Nephron progenitor cell (in vitro differentiated cells): ENCODE data around the gene HMX2.

ENCODE experiments used
- DNase-seq: peaks from one replicate; pipeline ENCODE4 v3.0.0; 2021
- H3K27ac Mint-ChIP-seq: 2 replicates; pipeline ENCODE4 v1.8.0; 2021; ENCODE audit warnings: mild to moderate bottlenecking, moderate library complexity, mixed read lengths
- H3K27me3 Mint-ChIP-seq: 2 replicates; pipeline ENCODE4 v1.8.0; 2021; ENCODE audit warnings: mild to moderate bottlenecking, low read depth, mixed read lengths; ENCODE audit not compliant: poor library complexity
- H3K36me3 Mint-ChIP-seq: 2 replicates; pipeline ENCODE4 v1.8.0; 2021; ENCODE audit warnings: low read depth, mixed read lengths
- H3K4me1 Mint-ChIP-seq: 2 replicates; pipeline ENCODE4 v1.8.0; 2021; ENCODE audit warnings: mixed read lengths
- H3K4me3 Mint-ChIP-seq: 2 replicates; pipeline ENCODE4 v1.8.0; 2021; ENCODE audit warnings: mild to moderate bottlenecking, moderate library complexity, mixed read lengths
- H3K9me3 Mint-ChIP-seq: 2 replicates; pipeline ENCODE4 v1.8.0; 2021; ENCODE audit warnings: mild to moderate bottlenecking, moderate library complexity, mixed read lengths
- CTCF ChIP-seq: fragments of 200-600 bp; sonication (generic); IDR thresholded peaks from 2 replicates; pipeline ENCODE4 v1.5.0; 2021; ENCODE audit warnings: antibody characterized with exemption

Gene HMX2

GRCh38 chr10:123149162-123149567 is 1.2 kb downstream of the HMX2 start:
- TF ChIP-seq CTCF = no peak
- peaks cover 98% of the 10 kb centered on the region for H3K27me3 Mint-ChIP-seq
- DNase-seq = no peak
- H3K4me1 Mint-ChIP-seq = peaks cover 24% of the 10 kb centered on the region
- H3K27ac Mint-ChIP-seq = no peak overlapping the region
- no peaks in the 10 kb centered on the region for H3K36me3 Mint-ChIP-seq
- H3K4me3 Mint-ChIP-seq = peak overlapping the region; percentile 68
- H3K9me3 Mint-ChIP-seq = no peaks in the 10 kb centered on the region

- H3K4me3 Mint-ChIP-seq = peak overlapping the region; percentile 68
- no peaks in the 10 kb centered on the region for H3K9me3 Mint-ChIP-seq
- no peak overlapping the region for H3K27ac Mint-ChIP-seq
- H3K4me1 Mint-ChIP-seq = peaks cover 24% of the 10 kb centered on the region
- H3K27me3 Mint-ChIP-seq = peaks cover 92% of the 10 kb centered on the region
- DNase-seq = peak; percentile 67
- H3K36me3 Mint-ChIP-seq = no peaks in the 10 kb centered on the region
- TF ChIP-seq CTCF = no peak
These were observed 1.8 kb downstream of the HMX2 start for GRCh38 chr10:123149568-123150270.

GRCh38 chr10:123150271-123150985 is 2.5 kb downstream of the HMX2 start:
- DNase-seq = no peak
- peak overlapping the region; percentile 68 for H3K4me3 Mint-ChIP-seq
- no peak for TF ChIP-seq CTCF
- H3K36me3 Mint-ChIP-seq = peaks cover 2% of the 10 kb centered on the region
- H3K9me3 Mint-ChIP-seq = no peaks in the 10 kb centered on the region
- peaks cover 85% of the 10 kb centered on the region for H3K27me3 Mint-ChIP-seq
- H3K27ac Mint-ChIP-seq = no peak overlapping the region
- peaks cover 28% of the 10 kb centered on the region for H3K4me1 Mint-ChIP-seq

- no peak for TF ChIP-seq CTCF
- H3K4me1 Mint-ChIP-seq = peaks cover 31% of the 10 kb centered on the region
- peaks cover 78% of the 10 kb centered on the region for H3K27me3 Mint-ChIP-seq
- peak; percentile 53 for DNase-seq
- H3K4me3 Mint-ChIP-seq = peak overlapping the region; percentile 25
- H3K27ac Mint-ChIP-seq = no peak overlapping the region
- H3K9me3 Mint-ChIP-seq = no peaks in the 10 kb centered on the region
- peaks cover 8% of the 10 kb centered on the region for H3K36me3 Mint-ChIP-seq
These were observed 3.2 kb downstream of the HMX2 start for GRCh38 chr10:123150986-123151736.

GRCh38 chr10:123151737-123152135 is 3.8 kb downstream of the HMX2 start:
- Mint-ChIP-seq H3K4me1 (peaks cover 32% of the 10 kb centered on the region), H3K4me3 (peak overlapping the region; percentile 23), H3K27me3 (peaks cover 72% of the 10 kb centered on the region), H3K9me3 (no peaks in the 10 kb centered on the region), H3K36me3 (peaks cover 14% of the 10 kb centered on the region), H3K27ac (no peak overlapping the region)
- TF ChIP-seq CTCF = no peak
- no peak for DNase-seq
